HepG2 (cell line): ENCODE results near the gene ESRP2. TPM values are rescaled to one million over a fixed set of nuclear protein-coding genes. Genes with fewer than 3 reads are reported as not detected.

Experiments
- ARHGAP35 ChIP-seq: sonication (generic); formaldehyde crosslinking; IDR thresholded peaks from 2 replicates; pipeline ENCODE4 v1.9.0; 2022; ENCODE audit warnings: mild to moderate bottlenecking, inconsistent platforms, moderate library complexity, missing genetic modification reagents, borderline replicate concordance
- ARNT2 ChIP-seq: sonication (generic); formaldehyde crosslinking; IDR thresholded peaks from 2 replicates; pipeline ENCODE4 v1.8.0; 2022; ENCODE audit warnings: mild to moderate bottlenecking, low read depth, missing genetic modification reagents, moderate library complexity
- EEA1 ChIP-seq: sonication (generic); formaldehyde crosslinking; IDR thresholded peaks from 2 replicates; pipeline ENCODE4 v1.5.1; 2020; ENCODE audit warnings: mild to moderate bottlenecking, missing genetic modification reagents, borderline replicate concordance
- FOXP1 ChIP-seq, 2 experiments: fragments of 450-650 bp in 1 of 2; IDR thresholded peaks; 2 replicates each; pipeline ENCODE4 v1.6.1; 2017 to 2018; ENCODE audit warnings: antibody characterized with exemption in 1 of 2
- HNRNPUL1 ChIP-seq: fragments of 200-400 bp; formaldehyde crosslinking; IDR thresholded peaks from 2 replicates; pipeline ENCODE4 v1.6.1; 2017; ENCODE audit warnings: low read depth, mild to moderate bottlenecking, low read length, moderate library complexity
- KDM4B ChIP-seq: sonication (generic); formaldehyde crosslinking; IDR thresholded peaks from 2 replicates; pipeline ENCODE4 v1.4.0; 2020; ENCODE audit warnings: missing genetic modification reagents
- KLF11 ChIP-seq: IDR thresholded peaks from 2 replicates; pipeline ENCODE4 v1.6.1; 2016; ENCODE audit warnings: missing compliant biosample characterization
- KLF15 ChIP-seq: sonication (generic); formaldehyde crosslinking; IDR thresholded peaks from 2 replicates; pipeline ENCODE4 v1.8.1; 2023; ENCODE audit warnings: borderline replicate concordance, mild to moderate bottlenecking, inconsistent platforms, missing genetic modification reagents, mixed read lengths
- NCOA2 ChIP-seq: sonication (generic); formaldehyde crosslinking; IDR thresholded peaks from 2 replicates; pipeline ENCODE4 v1.8.0; 2022; ENCODE audit warnings: inconsistent platforms
- NFRKB ChIP-seq: fragments of 450-650 bp; IDR thresholded peaks from 2 replicates; pipeline ENCODE4 v1.6.1; 2017
- SMARCC2 ChIP-seq: fragments of 450-650 bp; IDR thresholded peaks from 2 replicates; pipeline ENCODE4 v1.6.1; 2017; ENCODE audit warnings: antibody characterized with exemption, mild to moderate bottlenecking
- ZFP36L2 ChIP-seq: sonication (generic); formaldehyde crosslinking; IDR thresholded peaks from 2 replicates; pipeline ENCODE4 v1.4.0; 2020; ENCODE audit warnings: missing genetic modification reagents
- ZFP90 ChIP-seq: sonication (generic); formaldehyde crosslinking; IDR thresholded peaks from 2 replicates; pipeline ENCODE4 v1.8.0; 2022; ENCODE audit warnings: missing genetic modification reagents, mild to moderate bottlenecking, inconsistent platforms, borderline replicate concordance
- ZNF121 ChIP-seq: sonication (generic); formaldehyde crosslinking; IDR thresholded peaks from 2 replicates; pipeline ENCODE4 v1.5.0; 2020; ENCODE audit warnings: mild to moderate bottlenecking, missing genetic modification reagents
- ZNF451 ChIP-seq: sonication (generic); formaldehyde crosslinking; IDR thresholded peaks from 2 replicates; pipeline ENCODE4 v1.5.0; 2020; ENCODE audit warnings: mild to moderate bottlenecking, missing genetic modification reagents
- ZNF7 ChIP-seq: IDR thresholded peaks from 2 replicates; pipeline ENCODE4 v1.6.1; 2016; ENCODE audit warnings: missing biosample characterization, missing genetic modification reagents
- polyA plus RNA-seq, 8 experiments: library from polyadenylated mRNA; depleted of rRNA in 3 of 8; stranded (reverse) in 7 of 8; unstranded in 1 of 8; fragments of >200 nt; fragmentation: Illumina TruSeq in 4 of 8; extraction: Trizol in 4 of 8; gene quantifications; 2 replicates each; pipeline versions ENCODE4 v1.2.1 to v1.2.3, GENCODE V29; 2011 to 2016; ENCODE audit warnings: low read depth in 4 of 8, missing spikeins in 1 of 8, mixed read lengths in 1 of 8; ENCODE audit not compliant: insufficient read depth in 1 of 8
- total RNA-seq, 5 experiments: library from RNA; depleted of rRNA; stranded (reverse); fragments of >200 nt; fragmentation: Illumina TruSeq; extraction: Trizol; gene quantifications; 2 replicates each; pipeline ENCODE4 v1.2.3, GENCODE V29; 2016; ENCODE audit warnings: low read depth in 1 of 5
- TF ChIP-seq, protein P1 (sequence below): sonication (generic); formaldehyde crosslinking; IDR thresholded peaks from 2 replicates; pipeline ENCODE4 v1.4.0; 2020; ENCODE audit warnings: missing genetic modification reagents, borderline replicate concordance
- TF ChIP-seq, protein P2 (sequence below): sonication (generic); IDR thresholded peaks from 2 replicates; pipeline ENCODE4 v1.6.1; 2016; ENCODE audit warnings: low read depth, borderline replicate concordance
- TF ChIP-seq, protein P3 (sequence below): IDR thresholded peaks from 2 replicates; pipeline ENCODE4 v1.6.1; 2016; ENCODE audit warnings: missing compliant biosample characterization, missing genetic modification reagents, borderline replicate concordance
- TF ChIP-seq, protein P4 (sequence below): sonication (generic); formaldehyde crosslinking; IDR thresholded peaks from 2 replicates; pipeline ENCODE4 v1.9.0; 2022; ENCODE audit warnings: low read depth, missing genetic modification reagents

ESRP2 gene
- total and polyA plus RNA-seq, 2 of the 13 experiments (the other 11 are each of a cell fraction or from before 2014, with no cell fraction given), result 21.1 to 32.4 TPM

DNA sequence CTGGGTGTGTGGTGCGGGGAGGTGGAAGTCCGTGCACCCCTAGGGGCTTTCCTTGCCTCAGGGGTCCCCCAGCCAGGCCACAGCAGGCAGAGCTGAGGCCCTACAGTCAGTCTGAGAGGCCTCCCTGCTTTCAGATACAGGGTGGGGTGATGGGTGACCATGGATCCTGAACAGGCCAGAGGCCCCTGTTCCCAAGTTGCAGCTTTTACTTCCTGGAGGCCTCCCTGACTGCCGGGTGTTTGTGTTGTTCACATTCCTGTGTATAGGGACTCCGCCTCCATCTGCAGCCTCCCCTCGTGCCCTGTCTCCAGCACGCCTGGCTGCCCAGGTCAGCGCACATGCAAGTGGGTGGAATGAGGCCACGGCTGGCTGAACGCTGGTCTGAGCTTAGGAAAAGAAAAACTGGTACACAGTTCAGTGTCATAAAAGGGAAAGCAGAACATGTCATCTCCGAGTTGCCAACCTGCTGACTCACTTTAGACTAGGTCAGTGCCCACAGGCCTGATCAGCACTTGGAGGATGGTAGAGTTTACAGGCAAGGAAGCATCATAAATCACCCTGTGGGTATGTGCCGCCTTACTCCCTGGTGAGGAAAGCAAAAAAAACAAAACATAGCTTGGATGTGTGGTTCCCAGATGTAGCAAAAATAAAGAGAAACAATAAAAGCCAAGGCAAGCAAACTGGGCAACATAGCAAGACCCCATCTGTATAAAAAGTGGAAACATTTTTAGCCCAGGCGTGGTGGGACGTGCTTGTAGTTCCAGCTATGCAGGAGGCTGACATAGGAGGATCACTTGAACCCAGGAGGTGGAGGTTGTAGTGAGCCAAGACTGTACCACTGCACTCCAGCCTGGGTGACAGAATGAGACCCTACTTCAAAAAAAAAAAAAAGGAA lies 22.2 kb upstream of the ESRP2 start (continued):
- TF ChIP-seq, protein P1, sequence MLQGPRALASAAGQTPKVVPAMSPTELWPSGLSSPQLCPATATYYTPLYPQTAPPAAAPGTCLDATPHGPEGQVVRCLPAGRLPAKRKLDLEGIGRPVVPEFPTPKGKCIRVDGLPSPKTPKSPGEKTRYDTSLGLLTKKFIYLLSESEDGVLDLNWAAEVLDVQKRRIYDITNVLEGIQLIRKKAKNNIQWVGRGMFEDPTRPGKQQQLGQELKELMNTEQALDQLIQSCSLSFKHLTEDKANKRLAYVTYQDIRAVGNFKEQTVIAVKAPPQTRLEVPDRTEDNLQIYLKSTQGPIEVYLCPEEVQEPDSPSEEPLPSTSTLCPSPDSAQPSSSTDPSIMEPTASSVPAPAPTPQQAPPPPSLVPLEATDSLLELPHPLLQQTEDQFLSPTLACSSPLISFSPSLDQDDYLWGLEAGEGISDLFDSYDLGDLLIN (CRISPR knock-in tag), result no peak
- TF ChIP-seq ZFP36L2, result no peak
- TF ChIP-seq ARNT2 (CRISPR knock-in tag), result no peak; the same call in 1 of the 2 replicates
- TF ChIP-seq, protein P2, sequence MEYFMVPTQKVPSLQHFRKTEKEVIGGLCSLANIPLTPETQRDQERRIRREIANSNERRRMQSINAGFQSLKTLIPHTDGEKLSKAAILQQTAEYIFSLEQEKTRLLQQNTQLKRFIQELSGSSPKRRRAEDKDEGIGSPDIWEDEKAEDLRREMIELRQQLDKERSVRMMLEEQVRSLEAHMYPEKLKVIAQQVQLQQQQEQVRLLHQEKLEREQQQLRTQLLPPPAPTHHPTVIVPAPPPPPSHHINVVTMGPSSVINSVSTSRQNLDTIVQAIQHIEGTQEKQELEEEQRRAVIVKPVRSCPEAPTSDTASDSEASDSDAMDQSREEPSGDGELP, result peak; percentile 52; the same call in 1 of the 2 replicates
- TF ChIP-seq EEA1 (CRISPR knock-in tag), result no peak
- TF ChIP-seq, protein P3, sequence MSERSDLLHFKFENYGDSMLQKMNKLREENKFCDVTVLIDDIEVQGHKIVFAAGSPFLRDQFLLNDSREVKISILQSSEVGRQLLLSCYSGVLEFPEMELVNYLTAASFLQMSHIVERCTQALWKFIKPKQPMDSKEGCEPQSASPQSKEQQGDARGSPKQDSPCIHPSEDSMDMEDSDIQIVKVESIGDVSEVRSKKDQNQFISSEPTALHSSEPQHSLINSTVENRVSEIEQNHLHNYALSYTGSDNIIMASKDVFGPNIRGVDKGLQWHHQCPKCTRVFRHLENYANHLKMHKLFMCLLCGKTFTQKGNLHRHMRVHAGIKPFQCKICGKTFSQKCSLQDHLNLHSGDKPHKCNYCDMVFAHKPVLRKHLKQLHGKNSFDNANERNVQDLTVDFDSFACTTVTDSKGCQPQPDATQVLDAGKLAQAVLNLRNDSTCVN (CRISPR knock-in tag), result peak; percentile 81
- TF ChIP-seq ZNF451 (CRISPR knock-in tag), result peak; percentile 94
- TF ChIP-seq FOXP1 (IDR thresholded peaks at IDR 0.05), result no peak
- peak; percentile 93 for TF ChIP-seq FOXP1 (CRISPR knock-in tag; IDR thresholded peaks at IDR 0.05)
- TF ChIP-seq NFRKB, result no peak
- TF ChIP-seq, protein P4, sequence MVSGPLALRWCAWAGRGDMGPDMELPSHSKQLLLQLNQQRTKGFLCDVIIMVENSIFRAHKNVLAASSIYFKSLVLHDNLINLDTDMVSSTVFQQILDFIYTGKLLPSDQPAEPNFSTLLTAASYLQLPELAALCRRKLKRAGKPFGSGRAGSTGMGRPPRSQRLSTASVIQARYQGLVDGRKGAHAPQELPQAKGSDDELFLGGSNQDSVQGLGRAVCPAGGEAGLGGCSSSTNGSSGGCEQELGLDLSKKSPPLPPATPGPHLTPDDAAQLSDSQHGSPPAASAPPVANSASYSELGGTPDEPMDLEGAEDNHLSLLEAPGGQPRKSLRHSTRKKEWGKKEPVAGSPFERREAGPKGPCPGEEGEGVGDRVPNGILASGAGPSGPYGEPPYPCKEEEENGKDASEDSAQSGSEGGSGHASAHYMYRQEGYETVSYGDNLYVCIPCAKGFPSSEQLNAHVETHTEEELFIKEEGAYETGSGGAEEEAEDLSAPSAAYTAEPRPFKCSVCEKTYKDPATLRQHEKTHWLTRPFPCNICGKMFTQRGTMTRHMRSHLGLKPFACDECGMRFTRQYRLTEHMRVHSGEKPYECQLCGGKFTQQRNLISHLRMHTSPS (CRISPR knock-in tag), result peak; percentile 98
- TF ChIP-seq ZFP90 (CRISPR knock-in tag), result 0 out of 2 replicates have a peak, but pooled peaks have one; percentile 38
- peak; percentile 99 for TF ChIP-seq ZNF121 (CRISPR knock-in tag)
- TF ChIP-seq KDM4B (CRISPR knock-in tag), result no peak; the same call in 1 of the 2 replicates
- TF ChIP-seq ZNF7 (CRISPR knock-in tag), result no peak
- TF ChIP-seq ARHGAP35 (CRISPR knock-in tag), result peak; percentile 84; the same call in 1 of the 2 replicates
- no peak for TF ChIP-seq KLF15 (CRISPR knock-in tag)
- peak; percentile 71; the same call in 1 of the 2 replicates for TF ChIP-seq KLF11 (CRISPR knock-in tag)
- no peak for TF ChIP-seq HNRNPUL1
- peak; percentile 84 for TF ChIP-seq NCOA2 (CRISPR knock-in tag)
- TF ChIP-seq SMARCC2, result peak; percentile 2; the same call in 1 of the 2 replicates
